Astrocyte (in vitro differentiated cells and primary cell): Measurements from ENCODE around the gene PAM16.

Experiments used
- CTCF ChIP-seq: IDR thresholded peaks from 2 replicates; pipeline ENCODE4 v1.5.1; 2011; ENCODE audit warnings: low read depth, mild to moderate bottlenecking, inconsistent platforms, low read length, moderate library complexity; ENCODE audit not compliant: insufficient read depth
- EZH2 ChIP-seq: IDR thresholded peaks from 2 replicates; pipeline ENCODE4 v1.6.1; 2012; ENCODE audit warnings: mild to moderate bottlenecking, low read length, inconsistent platforms; ENCODE audit not compliant: insufficient read depth

DNA sequence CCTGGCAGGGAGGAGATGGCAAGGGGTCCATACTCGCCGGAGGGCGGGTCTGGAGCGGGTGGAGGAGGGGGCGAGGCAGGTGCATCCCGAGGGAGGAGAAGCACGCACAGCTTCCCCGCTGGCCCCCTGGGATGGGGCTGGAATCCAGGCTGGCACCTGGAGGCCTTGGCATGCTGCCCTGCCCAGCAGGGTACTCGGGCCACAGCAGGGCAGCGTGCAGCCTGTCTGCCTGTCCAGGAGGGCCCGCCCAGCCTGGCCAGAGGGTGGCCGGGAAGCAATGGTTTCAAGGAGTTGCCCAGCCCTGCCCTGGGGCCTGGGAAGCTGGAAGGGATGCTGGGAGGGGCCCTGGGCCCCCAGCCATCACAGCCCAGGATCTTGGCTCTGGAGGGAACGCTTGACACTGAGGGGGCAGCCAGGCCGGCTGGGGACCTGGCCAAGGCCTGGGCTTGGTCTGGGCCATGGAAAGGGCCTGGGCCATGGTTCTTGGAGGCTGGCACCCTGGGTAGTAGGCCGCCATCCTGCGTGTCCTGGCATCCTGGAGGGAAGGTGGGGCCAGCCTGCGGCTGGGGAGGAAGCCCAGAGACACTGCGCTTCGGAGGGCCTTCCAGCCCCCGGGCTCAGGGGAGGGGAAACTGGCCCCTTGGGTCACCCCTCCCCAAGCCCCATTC is 34.1 kb downstream of the PAM16 start:
- TF ChIP-seq CTCF = no peak
- TF ChIP-seq EZH2 = no peak
